ENCODE measurements around the gene DHRS12.

DNA sequence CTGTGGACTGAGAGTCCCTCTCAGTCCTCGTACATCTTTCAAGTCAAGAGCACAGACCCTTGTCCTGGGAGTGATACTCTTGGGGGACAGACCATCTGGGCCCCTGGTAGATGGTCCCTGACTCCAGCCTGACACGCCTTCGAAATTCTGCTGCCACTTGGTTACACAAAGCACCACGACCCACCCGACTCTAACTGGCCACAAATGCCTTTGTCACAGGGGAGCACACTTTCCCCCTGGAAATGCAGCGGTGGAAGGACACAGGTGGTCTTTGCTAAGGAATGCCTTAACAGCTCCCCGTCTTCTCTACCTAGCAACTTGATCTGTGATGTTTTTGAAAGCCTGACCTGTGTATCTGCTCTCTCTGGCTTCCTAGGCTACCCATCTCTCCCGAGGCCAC lies 13.8 kb upstream of the DHRS12 start:
- no peak for TF ChIP-seq FOXJ3 (CRISPR knock-in tag; IDR thresholded peaks at IDR 0.05; ENCODE audit: borderline replicate concordance)
- TF ChIP-seq, protein P1, sequence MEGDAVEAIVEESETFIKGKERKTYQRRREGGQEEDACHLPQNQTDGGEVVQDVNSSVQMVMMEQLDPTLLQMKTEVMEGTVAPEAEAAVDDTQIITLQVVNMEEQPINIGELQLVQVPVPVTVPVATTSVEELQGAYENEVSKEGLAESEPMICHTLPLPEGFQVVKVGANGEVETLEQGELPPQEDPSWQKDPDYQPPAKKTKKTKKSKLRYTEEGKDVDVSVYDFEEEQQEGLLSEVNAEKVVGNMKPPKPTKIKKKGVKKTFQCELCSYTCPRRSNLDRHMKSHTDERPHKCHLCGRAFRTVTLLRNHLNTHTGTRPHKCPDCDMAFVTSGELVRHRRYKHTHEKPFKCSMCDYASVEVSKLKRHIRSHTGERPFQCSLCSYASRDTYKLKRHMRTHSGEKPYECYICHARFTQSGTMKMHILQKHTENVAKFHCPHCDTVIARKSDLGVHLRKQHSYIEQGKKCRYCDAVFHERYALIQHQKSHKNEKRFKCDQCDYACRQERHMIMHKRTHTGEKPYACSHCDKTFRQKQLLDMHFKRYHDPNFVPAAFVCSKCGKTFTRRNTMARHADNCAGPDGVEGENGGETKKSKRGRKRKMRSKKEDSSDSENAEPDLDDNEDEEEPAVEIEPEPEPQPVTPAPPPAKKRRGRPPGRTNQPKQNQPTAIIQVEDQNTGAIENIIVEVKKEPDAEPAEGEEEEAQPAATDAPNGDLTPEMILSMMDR (IDR thresholded peaks at IDR 0.05): no peak
- no peak for TF ChIP-seq IRF2 (CRISPR knock-in tag; IDR thresholded peaks at IDR 0.05; ENCODE audit: borderline replicate concordance, low read depth)
- TF ChIP-seq ZNF416 (CRISPR knock-in tag; IDR thresholded peaks at IDR 0.05): no peak
- TF ChIP-seq SP1 (CRISPR knock-in tag; conservative IDR thresholded peaks at IDR 0.05): no peak
- TF ChIP-seq, protein P2, sequence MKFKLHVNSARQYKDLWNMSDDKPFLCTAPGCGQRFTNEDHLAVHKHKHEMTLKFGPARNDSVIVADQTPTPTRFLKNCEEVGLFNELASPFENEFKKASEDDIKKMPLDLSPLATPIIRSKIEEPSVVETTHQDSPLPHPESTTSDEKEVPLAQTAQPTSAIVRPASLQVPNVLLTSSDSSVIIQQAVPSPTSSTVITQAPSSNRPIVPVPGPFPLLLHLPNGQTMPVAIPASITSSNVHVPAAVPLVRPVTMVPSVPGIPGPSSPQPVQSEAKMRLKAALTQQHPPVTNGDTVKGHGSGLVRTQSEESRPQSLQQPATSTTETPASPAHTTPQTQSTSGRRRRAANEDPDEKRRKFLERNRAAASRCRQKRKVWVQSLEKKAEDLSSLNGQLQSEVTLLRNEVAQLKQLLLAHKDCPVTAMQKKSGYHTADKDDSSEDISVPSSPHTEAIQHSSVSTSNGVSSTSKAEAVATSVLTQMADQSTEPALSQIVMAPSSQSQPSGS (CRISPR knock-in tag; IDR thresholded peaks at IDR 0.05; ENCODE audit: borderline replicate concordance, low read depth): no peak
- TF ChIP-seq ZNF263 (CRISPR knock-in tag; IDR thresholded peaks at IDR 0.05; ENCODE audit: low read depth): no peak
- no peak for TF ChIP-seq ELF4 (CRISPR knock-in tag; IDR thresholded peaks at IDR 0.05; ENCODE audit: low read depth)

All from WTC11 (cell line).